ENCODE measurements around the gene ENTPD2.
"Not testable (repeated sequence)": the region's sequence is repeated elsewhere in the genome, so short reads cannot be mapped to it uniquely, and the experiment has no call there.

ENTPD2 gene

DNA sequence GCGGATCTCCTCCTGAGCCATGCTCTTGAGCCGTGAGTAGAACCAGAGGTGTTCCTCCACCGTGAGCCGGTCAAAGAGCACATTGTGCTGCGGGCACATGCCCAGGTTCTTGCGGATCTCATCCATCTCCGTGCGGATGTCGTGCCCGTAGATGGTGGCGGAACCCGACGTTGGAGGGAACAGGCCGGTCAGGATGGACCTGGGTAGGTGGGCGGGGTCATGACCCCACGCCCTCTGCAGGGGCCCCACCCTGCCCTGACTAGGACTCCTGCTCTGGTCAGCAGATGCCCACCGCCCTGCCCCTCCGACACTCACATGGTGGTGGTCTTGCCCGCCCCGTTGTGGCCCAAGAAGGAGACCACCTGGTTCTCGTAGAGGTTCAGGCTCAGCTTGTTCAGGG, 37.9 kb downstream of the ENTPD2 start:
- no peak for DNase-seq (ENCODE audit: low spot score)

DNA sequence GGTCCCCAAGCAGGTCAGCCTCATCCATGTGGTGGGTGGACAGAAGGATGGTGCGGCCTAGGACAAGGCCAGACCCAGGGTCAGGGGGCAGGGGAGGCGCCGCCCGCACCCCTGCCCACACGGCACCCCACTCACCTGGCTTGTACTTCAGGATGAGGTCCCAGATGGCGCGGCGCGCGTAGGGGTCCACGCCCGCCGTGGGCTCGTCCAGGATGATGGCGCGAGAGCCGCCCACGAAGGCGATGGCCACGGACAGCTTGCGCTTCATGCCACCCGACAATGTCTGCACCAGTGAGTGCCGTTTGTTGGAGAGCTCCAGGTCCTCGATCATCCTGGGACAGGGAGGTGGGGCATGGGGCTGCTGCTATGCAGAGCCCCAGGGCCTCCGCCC, 38.3 kb downstream of the ENTPD2 start:
- DNase-seq (ENCODE audit: low spot score): no peak

DNA sequence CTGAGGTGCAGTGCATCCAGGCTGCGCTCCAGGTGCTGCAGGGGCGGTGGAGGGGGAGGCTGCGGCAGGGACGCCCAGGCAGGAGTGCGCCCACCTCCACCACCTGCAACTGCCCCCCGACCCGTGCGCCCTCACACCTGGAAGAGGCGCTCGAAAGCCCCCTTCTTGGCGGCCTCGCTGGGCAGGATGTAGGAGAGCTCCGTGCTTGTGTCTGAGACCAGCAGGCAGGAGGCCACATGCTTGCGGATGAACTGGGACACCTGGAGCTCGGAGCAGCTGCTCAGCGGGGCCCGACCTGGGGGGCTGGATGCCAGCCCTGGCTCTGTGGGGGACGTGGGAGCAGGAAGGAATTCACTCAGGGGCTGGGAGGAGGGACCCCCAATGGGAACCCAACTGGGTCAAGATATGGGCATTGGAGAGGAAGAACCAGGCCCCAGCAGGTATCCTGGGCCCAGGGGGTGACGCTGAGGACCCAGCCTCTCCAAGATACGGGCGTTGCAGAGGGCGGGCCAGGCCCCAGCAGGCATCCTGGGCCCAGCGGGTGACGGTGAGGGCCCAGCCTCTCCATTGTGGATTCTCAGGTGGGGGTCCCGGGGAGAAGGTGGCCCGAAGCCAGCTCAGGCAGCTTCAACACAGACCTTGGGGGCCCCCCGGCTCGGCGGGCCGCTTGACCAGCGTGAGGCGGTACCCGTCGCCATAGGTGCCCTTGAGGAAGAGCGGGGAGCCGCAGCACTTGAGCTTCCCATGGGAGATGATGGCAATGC, 38.9 kb downstream of the ENTPD2 start:
- DNase-seq (ENCODE audit: low spot score): no peak

DNA sequence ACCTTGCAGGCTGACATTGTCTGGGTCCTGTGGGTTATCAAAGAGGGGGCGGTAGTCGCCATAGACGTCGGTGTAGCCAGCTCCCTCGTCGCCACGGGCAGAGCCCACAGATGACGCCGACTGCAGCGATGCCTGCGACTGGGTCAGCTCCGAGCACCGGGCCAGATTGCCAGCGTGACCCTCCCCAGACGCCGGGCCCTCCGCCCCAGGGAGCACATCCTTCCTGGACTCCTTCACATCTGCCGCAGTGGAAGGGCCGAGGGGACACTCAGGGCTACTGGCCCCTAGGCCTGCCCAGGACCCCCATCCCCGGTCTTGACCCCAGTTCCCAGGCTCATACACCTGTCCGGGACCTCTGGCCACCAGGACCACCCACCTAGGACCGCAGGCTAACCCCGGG, 39.7 kb downstream of the ENTPD2 start:
- DNase-seq (ENCODE audit: low spot score): no peak

DNA sequence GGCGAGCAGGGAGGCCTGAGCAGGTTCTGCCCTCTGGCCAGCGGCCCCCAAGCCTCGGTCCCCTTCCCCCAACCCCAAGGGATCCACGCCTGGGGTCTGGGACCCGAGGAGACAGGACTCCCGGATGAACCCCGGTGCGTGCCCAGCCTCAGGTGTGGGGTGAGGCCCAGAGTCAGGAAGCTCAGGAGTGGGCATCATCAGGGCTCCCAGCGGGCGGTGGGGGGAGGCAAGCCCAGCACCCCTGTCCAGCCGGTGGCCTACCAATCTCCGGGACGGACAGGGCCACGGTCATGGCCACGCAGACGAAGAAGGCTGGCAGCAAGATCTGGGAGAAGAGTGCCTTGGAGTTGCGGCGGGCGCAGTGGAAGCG, 40.3 kb downstream of the ENTPD2 start:
- DNase-seq (ENCODE audit: low spot score): no peak

DNA sequence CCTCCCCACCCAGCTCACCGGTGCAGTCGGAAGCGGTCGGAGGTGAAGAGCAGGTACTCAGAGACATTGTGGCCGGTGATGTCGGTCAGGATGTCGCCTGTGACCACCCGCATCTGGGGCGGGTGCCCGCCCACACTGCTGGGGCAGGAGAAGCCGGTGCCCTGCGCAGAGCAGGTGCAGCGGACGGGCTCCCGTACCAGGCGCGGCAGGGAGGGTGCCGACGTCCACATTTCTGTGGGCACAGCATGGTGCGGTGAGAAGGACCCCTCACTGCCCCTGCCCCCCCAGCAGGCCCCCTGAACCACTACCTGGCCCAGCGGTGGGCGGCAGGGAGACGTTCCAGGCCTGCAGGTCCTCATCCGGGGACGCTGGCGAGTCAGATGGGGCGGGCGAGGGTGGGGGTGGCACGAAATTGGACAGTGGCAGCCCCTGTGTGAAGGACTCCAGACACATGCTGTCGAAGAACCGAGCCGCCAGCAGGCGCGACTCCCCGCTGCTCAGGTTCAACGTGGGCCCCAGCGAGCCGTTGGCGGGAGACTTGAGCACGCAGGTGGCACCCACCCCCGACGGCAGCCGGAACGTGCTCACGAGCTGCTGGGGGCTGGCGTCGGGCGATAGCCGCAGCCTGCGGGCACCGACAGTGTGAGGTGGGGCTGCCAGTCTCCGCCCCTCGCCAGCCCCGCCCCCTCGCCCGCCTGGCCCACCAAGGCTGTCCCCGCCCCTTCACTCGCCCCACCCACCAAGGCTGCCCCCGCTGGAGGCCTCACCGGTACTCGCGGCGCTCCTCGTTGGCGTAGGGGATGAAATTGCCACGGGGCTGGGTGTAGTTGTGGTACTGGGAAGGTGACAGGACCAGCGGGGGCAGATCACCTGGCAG, 40.9 kb downstream of the ENTPD2 start:
- DNase-seq (ENCODE audit: low spot score): no peak

DNA sequence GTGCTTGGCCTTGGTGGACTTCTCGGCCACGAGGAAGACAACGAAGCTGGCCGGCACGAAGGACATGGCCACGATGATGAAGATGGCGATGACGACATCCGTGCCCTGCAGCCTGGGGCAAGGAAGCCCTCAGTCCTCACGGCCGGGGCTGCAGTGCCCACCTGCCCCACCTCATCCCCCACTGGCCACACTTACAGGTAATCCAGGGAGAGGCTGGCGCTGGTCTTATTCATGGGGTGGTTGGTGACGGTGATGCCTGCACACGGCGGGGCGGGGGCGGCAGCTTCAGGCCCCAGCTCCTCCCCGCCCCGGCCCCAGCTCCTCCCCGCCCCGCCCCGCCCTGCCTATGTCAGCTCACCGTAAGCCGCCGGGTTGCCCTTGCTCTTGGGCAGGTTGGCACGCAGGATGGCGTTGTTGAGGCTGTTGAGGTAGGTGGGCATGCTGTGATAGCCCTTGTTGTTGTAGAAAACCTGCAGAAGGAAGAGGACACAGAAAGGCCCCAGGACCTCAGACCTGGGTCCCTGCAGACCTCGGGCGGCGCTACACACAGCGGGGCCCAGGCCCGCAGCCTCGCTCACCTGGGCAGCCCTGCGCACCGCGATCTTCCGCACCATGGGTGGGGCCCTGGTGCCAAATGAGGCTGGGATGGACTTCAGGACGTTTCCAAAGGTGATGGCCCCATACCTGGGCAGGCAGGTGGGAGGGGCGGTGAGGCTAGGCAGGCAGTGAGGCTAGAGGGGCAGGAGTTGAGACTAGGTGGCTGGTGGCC, 41.8 kb downstream of the ENTPD2 start:
- no peak for DNase-seq (ENCODE audit: low spot score)

DNA sequence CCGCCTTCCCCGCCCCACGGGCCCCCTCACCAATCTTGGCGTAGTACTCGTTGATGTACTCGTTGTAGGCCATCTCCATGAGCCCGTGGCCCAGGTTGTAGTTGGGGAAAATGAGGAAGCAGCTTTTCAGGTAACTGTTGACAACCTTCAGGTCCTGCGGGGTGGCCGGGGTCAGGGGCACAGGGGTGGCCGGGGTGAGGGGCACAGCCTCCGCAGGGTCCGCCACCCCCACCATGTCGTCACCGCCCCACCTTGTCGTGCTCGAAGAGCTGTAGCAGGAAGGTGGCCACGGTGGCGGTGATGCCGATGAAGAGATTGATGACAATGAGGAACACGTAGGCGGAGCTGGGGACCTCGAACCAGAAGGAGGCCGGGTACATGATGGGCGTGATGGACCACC, 42.7 kb downstream of the ENTPD2 start:
- no peak for DNase-seq (ENCODE audit: low spot score)

DNA sequence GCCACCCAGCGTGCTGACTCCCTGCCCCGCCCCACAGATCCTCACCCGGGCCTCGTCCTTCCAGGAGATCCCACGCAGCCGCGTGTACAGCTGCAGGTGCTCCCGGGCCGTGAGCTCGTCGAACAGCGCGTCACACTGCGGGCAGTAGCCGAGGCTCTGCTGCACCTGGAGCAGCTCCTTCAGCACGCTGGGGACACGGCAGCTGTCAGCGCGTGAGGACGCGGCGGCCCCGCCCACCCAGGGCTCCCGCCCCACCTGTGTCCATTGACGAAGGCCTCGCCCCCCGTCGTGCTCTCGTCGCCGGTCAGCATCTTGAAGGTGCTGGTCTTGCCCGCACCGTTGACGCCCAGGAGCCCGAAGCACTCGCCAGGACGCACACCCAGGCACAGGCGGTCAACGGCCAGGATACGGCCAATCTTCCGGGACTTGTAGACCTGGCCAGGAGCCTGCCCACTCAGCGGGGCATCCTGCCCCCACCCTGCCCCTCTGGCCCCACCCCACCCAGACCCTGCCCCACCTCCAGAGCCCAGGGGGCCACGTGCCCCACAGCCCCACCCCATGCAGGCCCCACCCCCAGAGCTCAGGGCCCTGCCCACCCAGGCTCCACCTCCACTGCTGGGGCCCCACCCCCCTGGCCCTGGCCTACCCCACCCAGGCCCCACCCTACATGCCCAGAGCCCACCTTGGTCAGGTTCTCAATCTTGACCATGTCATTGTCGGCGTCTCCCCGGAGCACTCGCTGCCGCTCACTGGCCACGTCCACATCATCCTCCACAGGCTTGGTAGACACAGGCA, 43.7 kb downstream of the ENTPD2 start:
- DNase-seq (ENCODE audit: low spot score): no peak

DNA sequence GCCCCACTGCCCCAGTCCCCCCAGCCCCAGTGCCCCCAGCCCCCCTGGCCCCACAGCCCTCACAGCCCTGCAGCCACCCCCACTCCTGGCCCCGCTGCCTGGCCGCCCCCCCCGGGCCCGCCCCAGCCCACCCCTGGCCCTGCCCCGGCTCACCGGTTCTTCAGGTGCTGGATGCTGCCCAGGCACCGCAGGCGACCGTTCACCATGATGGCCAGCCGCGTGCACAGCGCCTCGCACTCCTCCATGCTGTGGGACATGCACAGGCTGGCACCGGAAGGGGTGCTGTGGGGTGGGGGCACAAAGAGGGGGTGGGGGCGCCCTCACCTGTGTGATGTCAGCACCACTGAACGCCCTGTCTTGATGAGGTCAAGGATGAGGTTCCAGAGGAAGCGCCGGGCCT, 44.6 kb downstream of the ENTPD2 start:
- no peak for DNase-seq (ENCODE audit: low spot score)

DNA sequence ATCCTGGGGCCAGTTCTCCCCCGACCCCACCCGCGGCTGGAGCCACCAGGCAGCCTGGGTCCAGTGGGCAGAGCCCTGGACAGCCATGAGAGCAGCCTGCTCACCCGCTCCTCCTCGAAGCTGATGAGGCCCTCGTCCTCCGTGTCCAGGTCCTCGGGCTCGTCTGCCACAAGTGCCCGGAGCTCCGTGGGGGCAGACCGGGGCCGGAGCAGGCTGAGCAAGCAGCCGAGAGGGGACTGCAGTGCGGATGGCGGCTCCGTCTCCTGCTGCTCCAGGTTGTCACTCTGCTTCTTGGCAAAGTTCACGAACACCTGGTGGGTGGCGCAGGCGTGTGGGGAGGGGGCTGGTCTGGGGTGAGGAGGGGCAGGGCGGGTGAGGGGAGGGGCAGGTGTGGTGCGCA, 45.5 kb downstream of the ENTPD2 start:
- DNase-seq (ENCODE audit: low spot score): no peak

DNA sequence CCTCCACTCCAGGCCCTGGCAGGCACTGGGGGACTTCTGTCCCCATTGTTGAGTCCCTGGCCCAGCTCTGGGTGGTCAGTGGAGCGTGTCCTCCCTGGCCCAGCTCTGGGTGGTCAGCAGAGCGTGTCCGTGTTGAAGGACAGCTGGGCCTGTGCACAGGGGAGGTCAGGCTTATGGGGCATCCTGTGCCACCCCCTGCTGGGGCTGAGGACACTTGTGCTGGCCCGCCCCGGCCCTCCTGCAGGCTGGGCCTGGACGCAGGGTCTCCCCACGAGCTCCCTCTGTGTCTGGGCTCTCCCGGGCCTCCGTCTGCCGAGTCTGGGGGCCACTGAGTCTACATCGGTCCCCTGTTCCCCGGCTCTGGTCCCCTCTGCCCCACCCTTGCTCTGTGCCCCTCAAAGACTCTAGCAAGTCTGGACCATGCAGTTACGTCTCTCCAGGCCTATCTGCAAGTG, 46.0 kb downstream of the ENTPD2 start:
- no peak for DNase-seq (ENCODE audit: low spot score)

DNA sequence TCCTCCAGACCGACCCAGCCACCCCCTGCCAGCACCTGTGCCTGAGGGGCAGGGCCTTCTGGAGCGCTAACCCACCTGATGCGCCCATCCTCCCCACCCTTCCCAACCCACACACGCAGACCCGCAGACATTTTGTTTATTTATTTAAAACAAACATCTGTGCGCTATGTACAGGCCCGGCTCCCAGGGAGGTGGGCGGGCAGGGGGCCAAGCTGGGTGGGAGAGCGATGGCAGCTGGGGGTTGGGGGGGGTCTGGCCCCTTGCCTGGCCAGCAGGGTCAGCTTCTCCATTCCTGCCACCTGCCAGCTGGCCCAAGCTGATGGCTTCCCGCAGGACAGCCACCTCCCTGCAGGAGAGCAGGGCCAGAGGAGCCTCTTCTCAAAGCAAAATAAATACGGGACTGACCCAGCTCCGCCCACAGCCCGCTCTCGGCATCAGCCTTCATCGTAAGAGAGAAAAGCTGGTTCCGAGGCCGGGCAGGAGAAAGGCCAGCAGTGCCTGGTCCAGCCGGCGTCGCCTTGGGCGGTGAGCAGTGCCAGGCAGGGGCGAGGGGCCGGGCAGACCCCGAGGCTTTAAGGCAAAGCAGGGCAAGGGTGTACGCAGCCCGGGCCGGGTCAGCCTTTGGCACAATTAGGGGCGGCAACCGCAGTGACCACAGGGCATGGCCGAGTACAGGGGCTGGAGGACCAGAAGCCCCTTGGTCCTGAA, 46.6 kb downstream of the ENTPD2 start:
- no peak for DNase-seq (ENCODE audit: low spot score)

DNA sequence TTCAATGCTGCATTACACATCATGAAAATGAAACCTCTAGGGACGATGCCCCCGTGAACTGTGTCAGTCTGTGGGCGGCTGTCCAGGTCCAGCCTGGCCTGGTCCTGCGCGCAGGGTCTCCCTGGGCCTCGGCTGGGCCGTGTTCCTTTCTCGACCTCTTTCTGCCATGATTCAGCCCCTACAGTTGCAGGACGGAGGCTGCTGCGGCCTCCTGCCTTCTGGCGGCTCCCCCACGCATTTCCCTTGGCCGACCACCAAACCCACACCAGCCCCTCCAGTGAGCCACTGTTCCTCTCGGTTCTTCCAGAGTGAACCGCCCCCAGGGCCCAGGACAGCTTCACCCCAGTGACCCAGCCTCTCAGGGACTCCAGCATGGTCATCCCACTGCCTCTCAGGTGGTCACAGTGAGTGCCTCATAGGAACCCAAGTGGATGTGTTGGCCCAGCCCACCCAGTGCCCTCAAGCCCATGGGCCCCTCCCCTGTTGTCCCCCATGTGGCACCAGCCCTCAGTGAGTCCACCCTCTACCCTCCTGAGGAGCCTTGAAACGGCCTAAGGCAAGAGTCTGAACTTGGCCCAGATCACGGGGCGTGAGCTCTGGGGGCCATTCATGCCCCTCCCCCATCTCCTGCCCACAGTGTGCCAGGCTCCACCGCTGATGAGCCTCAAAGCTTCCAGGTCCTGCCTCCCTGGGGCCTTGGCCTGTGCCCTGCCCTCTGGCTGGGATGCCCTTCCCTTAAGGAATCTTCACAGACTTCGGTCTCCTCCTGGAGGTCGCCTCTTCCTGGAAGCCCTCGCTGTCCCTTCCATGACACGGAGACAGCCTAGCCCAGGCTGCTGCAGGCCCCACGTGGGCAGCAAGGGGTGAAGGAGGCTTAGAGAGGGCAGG, 47.5 kb downstream of the ENTPD2 start:
- DNase-seq (ENCODE audit: low spot score): no peak

DNA sequence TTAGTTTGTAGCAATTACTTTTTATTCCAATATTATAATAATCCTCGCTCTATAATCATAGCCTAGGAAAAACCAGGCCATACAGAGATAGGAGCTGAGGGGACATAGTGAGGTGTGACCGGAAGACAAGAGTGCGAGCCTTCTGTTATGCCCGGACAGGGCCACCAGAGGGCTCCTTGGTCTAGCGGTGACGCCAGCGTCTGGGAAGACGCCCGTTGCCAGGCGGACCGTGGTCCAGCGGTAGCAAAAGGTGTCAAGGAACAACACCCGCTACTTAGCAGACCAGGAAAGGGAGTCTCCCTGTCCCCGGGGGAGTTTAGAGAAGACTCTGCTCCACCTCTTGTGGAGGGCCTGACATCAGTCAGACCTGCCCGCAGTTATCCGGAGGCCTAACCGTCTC, 49.6 kb downstream of the ENTPD2 start:
- DNase-seq (ENCODE audit: low spot score): not testable (repeated sequence)

DNA sequence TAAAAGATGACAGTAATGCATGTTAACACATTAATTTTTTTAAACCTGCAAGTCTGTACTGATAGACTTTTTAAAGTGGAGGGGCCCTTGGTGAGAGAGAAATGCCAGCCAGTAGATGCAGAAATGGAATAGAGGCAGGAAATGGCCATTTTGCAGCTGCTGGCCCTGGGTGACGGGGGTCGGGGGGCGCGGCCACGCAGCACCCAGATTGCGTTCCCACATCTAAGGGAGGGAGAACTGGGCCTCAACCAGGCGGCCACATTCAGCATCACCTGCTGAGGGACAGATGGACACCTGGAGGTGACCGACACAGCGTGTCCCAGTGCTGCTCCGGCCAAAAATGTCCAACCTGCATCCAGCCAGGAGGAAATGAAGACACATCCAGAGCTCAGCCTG, 51.2 kb downstream of the ENTPD2 start:
- DNase-seq (ENCODE audit: low spot score): no peak

DNA sequence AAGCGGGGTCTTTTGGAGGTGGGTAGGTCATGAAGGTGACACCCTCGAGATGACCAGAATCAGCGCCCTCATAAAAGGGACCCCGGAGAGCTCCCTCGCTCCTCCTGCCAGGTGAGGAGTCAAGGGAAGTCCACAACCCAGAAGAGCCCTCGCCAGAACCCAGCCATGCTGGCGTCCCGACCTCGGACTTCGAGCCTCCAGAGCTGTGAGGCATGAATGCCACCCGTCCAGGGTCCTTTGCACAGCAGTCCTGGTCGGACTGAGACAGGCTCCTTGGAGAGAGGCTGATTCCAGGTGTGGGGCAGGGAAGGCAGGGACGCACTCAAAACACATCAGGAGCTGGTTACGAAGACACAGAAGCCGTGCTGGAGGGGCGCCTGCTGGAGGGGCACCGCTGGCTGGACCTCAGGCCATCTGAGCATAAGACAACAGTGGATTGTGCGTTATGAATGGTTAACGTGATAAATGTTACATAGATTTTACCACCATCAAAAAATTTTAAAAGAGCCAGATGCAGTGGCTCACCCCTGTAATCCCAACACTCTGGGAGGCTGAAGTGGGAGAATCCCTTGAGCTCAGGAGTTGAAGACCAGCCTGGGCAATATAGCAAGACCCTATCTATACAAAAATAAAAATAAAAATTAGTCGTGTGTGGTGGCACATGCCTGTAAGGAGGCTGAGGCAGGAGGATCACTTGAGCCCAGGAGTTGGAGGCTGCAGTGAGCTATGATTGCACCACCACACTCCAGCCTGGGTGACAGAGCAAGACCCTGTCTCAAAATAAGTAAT, 51.8 kb downstream of the ENTPD2 start:
- no peak for DNase-seq (ENCODE audit: low spot score)

DNA sequence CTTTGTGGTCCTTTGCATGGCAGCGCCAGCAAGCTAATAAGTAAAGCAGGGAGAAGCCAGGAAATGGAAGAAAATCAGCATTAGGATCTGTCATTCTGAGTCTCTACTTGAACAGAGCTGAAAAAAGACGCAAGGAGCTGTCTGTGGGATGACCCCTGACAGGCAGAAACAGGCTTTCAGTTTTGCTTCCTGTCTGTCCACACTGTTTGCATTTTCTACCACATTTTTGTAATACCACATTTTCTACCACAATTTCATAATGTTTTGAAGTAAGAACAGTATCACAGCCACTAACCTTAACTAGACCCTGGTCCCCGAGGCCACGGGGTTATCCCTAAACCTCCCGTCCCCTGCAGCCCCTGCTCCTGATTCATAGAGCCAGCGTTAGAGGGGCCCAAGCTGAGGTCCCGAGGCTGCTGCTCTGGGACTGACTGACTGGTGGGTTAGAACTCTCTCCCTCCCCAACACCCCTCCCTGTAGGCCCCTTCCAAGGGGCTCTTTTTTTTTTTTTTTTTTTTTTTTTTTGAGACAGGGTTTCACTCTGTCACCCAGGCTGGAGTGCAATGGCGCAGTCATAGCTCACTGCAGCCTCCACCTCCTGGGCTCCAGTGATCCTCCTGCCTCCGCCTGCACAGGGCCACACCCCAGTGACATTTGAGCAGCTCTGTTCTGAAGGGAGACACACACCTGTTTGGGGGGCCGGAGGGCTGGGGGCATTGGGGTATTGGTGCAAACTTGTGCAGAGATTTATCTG, 53.5 kb downstream of the ENTPD2 start:
- no peak for DNase-seq (ENCODE audit: low spot score)

All from D341Med (cell line).